ENCODE results near the gene FBXO41.

The FBXO41 gene

GRCh38 chr2:73269686-73270465 is 14.4 kb downstream of the FBXO41 start:
- DNase-seq (ENCODE audit: insufficient read length, low spot score) (no peak), FAIRE-seq (no peak)
- no peak for TF ChIP-seq PAX5 (IDR thresholded peaks at IDR 0.05; ENCODE audit: insufficient read depth, low read length, severe bottlenecking)
- no peak for TF ChIP-seq POLR2AphosphoS5 (IDR thresholded peaks at IDR 0.05; ENCODE audit: low read depth, low read length)
- TF ChIP-seq SPI1 (IDR thresholded peaks at IDR 0.05; ENCODE audit: low read depth, low read length) = no peak
- TF ChIP-seq TAF1 (IDR thresholded peaks at IDR 0.05; ENCODE audit: low read depth, low read length) = no peak
- TF ChIP-seq POLR2A (IDR thresholded peaks at IDR 0.05; ENCODE audit: low read depth, low read length) = no peak
- no peak for TF ChIP-seq POU2F2 (IDR thresholded peaks at IDR 0.05; ENCODE audit: low read depth, low read length)

- TF ChIP-seq POLR2AphosphoS5 (IDR thresholded peaks at IDR 0.05; ENCODE audit: low read depth, low read length) (no peak), PAX5 (IDR thresholded peaks at IDR 0.05; ENCODE audit: insufficient read depth, low read length, severe bottlenecking) (no peak), POLR2A (IDR thresholded peaks at IDR 0.05; ENCODE audit: low read depth, low read length) (no peak), POU2F2 (IDR thresholded peaks at IDR 0.05; ENCODE audit: low read depth, low read length) (no peak)
- no peak for FAIRE-seq
- DNase-seq (ENCODE audit: insufficient read length, low spot score) = no peak
These were observed 15.2 kb downstream of the FBXO41 start for GRCh38 chr2:73268830-73269685.

- no peak for TF ChIP-seq TAF1 (IDR thresholded peaks at IDR 0.05; ENCODE audit: low read depth, low read length)
- TF ChIP-seq PAX5 (IDR thresholded peaks at IDR 0.05; ENCODE audit: insufficient read depth, low read length, severe bottlenecking) = no peak
- TF ChIP-seq POLR2A (IDR thresholded peaks at IDR 0.05; ENCODE audit: low read depth, low read length) = no peak
- no peak for TF ChIP-seq SPI1 (IDR thresholded peaks at IDR 0.05; ENCODE audit: low read depth, low read length)
- DNase-seq (ENCODE audit: insufficient read length, low spot score) (no peak), FAIRE-seq (no peak)
These were observed 15.9 kb downstream of the FBXO41 start for GRCh38 chr2:73268366-73268829.

GRCh38 chr2:73267008-73267407 is 17.3 kb downstream of the FBXO41 start:
- FAIRE-seq = peak; percentile 75
- TF ChIP-seq POLR2AphosphoS5 (IDR thresholded peaks at IDR 0.05; ENCODE audit: low read depth, low read length) (no peak), PAX5 (IDR thresholded peaks at IDR 0.05; ENCODE audit: insufficient read depth, low read length, severe bottlenecking) (no peak), SPI1 (IDR thresholded peaks at IDR 0.05; ENCODE audit: low read depth, low read length) (no peak), POU2F2 (IDR thresholded peaks at IDR 0.05; ENCODE audit: low read depth, low read length) (no peak), TAF1 (IDR thresholded peaks at IDR 0.05; ENCODE audit: low read depth, low read length) (no peak), POLR2A (IDR thresholded peaks at IDR 0.05; ENCODE audit: low read depth, low read length) (no peak)
- DNase-seq (ENCODE audit: insufficient read length, low spot score) = no peak

- no peak for TF ChIP-seq POLR2AphosphoS5 (IDR thresholded peaks at IDR 0.05; ENCODE audit: low read depth, low read length)
- TF ChIP-seq PAX5 (IDR thresholded peaks at IDR 0.05; ENCODE audit: insufficient read depth, low read length, severe bottlenecking) = no peak
- no peak for TF ChIP-seq POU2F2 (IDR thresholded peaks at IDR 0.05; ENCODE audit: low read depth, low read length)
- TF ChIP-seq POLR2A (IDR thresholded peaks at IDR 0.05; ENCODE audit: low read depth, low read length) = no peak
- no peak for TF ChIP-seq TAF1 (IDR thresholded peaks at IDR 0.05; ENCODE audit: low read depth, low read length)
- TF ChIP-seq SPI1 (IDR thresholded peaks at IDR 0.05; ENCODE audit: low read depth, low read length) = no peak
- no peak for FAIRE-seq
These were observed 18.0 kb downstream of the FBXO41 start for GRCh38 chr2:73266061-73266901.

GRCh38 chr2:73265298-73266060 is 18.8 kb downstream of the FBXO41 start:
- no peak for TF ChIP-seq POLR2A (IDR thresholded peaks at IDR 0.05; ENCODE audit: low read depth, low read length)
- TF ChIP-seq SPI1 (IDR thresholded peaks at IDR 0.05; ENCODE audit: low read depth, low read length) = no peak
- TF ChIP-seq POU2F2 (IDR thresholded peaks at IDR 0.05; ENCODE audit: low read depth, low read length) = no peak
- no peak for TF ChIP-seq TAF1 (IDR thresholded peaks at IDR 0.05; ENCODE audit: low read depth, low read length)
- no peak for TF ChIP-seq POLR2AphosphoS5 (IDR thresholded peaks at IDR 0.05; ENCODE audit: low read depth, low read length)
- no peak for TF ChIP-seq PAX5 (IDR thresholded peaks at IDR 0.05; ENCODE audit: insufficient read depth, low read length, severe bottlenecking)
- no peak for FAIRE-seq
- DNase-seq (ENCODE audit: insufficient read length, low spot score) = no peak

More at GRCh38 chr2:73266061-73266901, 18.0 kb downstream of the FBXO41 start:
- DNase-seq (ENCODE audit: insufficient read length, low spot score) = no peak

- DNase-seq (ENCODE audit: insufficient read length, low spot score) (no peak), FAIRE-seq (no peak)
- no peak for TF ChIP-seq POU2F2 (IDR thresholded peaks at IDR 0.05; ENCODE audit: low read depth, low read length)
- no peak for TF ChIP-seq SPI1 (IDR thresholded peaks at IDR 0.05; ENCODE audit: low read depth, low read length)
- TF ChIP-seq POLR2A (IDR thresholded peaks at IDR 0.05; ENCODE audit: low read depth, low read length) = no peak
- TF ChIP-seq PAX5 (IDR thresholded peaks at IDR 0.05; ENCODE audit: insufficient read depth, low read length, severe bottlenecking) = no peak
- TF ChIP-seq POLR2AphosphoS5 (IDR thresholded peaks at IDR 0.05; ENCODE audit: low read depth, low read length) = no peak
These were observed 19.5 kb downstream of the FBXO41 start for GRCh38 chr2:73264783-73265182.

GRCh38 chr2:73264332-73264606 is 20.0 kb downstream of the FBXO41 start:
- DNase-seq (ENCODE audit: insufficient read length, low spot score) = no peak
- no peak for TF ChIP-seq SPI1 (IDR thresholded peaks at IDR 0.05; ENCODE audit: low read depth, low read length)
- TF ChIP-seq POLR2AphosphoS5 (IDR thresholded peaks at IDR 0.05; ENCODE audit: low read depth, low read length) = no peak
- TF ChIP-seq POU2F2 (IDR thresholded peaks at IDR 0.05; ENCODE audit: low read depth, low read length) = no peak
- no peak for TF ChIP-seq POLR2A (IDR thresholded peaks at IDR 0.05; ENCODE audit: low read depth, low read length)
- TF ChIP-seq PAX5 (IDR thresholded peaks at IDR 0.05; ENCODE audit: insufficient read depth, low read length, severe bottlenecking) = no peak
- TF ChIP-seq TAF1 (IDR thresholded peaks at IDR 0.05; ENCODE audit: low read depth, low read length) = no peak
- no peak for FAIRE-seq

Measured in GM12891 (cell line).